Astrocyte of the cerebellum (primary cell): ENCODE data around the gene MAPK10.

Source experiments
- DNase-seq: peaks from one replicate; pipeline ENCODE4 v3.0.0-alpha.2; 2011; ENCODE audit warnings: low read depth
- H3K4me3 ChIP-seq: 2 replicates; pipeline ENCODE4 v1.5.1; 2011; ENCODE audit warnings: mild to moderate bottlenecking, low read depth, low read length, moderate library complexity
- in situ Hi-C: cut with HindIII; loops from 2 replicates; pipeline ENCODE4 v1.10.0; 2017; ENCODE audit warnings: low sequenced_read_pairs
- TF ChIP-seq, protein P1 (sequence below): IDR thresholded peaks from 2 replicates; pipeline ENCODE4 v1.5.1; 2012; ENCODE audit warnings: low read length, low read depth, moderate library complexity, mild to moderate bottlenecking; ENCODE audit errors: missing control alignments

Gene MAPK10

DNA sequence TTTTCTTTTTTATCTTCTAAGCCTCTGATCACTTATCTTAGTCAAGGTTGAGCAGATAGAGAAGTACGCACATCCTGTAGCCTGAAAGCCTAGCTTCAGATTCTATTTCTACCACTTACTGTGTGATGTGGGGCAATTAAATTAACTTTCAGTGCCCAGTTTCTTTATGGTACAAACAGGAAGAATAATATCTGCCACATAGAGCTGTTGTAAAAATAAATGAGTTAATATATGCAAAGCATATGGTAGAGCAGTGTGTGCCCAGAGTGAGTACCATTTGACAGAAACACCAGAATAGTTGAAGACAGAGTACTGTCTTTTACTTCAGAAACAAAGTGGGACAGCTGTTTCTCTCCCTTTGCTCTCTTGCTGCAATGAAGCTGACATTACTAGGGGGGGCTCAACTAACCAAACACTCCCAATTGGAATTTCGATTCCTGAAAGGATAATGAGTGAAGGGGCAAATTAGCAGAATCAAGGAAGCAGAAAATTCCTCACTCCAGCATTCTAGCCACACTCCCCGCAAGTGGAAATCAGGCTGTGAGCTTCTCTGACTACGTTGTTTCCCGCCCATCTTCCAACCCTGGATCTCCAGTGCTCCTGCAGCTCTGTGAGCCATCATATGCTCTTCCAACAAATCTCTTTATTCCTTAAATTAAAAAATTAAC lies 80.4 kb downstream of the MAPK10 start:
- TF ChIP-seq, protein P1, sequence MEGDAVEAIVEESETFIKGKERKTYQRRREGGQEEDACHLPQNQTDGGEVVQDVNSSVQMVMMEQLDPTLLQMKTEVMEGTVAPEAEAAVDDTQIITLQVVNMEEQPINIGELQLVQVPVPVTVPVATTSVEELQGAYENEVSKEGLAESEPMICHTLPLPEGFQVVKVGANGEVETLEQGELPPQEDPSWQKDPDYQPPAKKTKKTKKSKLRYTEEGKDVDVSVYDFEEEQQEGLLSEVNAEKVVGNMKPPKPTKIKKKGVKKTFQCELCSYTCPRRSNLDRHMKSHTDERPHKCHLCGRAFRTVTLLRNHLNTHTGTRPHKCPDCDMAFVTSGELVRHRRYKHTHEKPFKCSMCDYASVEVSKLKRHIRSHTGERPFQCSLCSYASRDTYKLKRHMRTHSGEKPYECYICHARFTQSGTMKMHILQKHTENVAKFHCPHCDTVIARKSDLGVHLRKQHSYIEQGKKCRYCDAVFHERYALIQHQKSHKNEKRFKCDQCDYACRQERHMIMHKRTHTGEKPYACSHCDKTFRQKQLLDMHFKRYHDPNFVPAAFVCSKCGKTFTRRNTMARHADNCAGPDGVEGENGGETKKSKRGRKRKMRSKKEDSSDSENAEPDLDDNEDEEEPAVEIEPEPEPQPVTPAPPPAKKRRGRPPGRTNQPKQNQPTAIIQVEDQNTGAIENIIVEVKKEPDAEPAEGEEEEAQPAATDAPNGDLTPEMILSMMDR = no peak
- in situ Hi-C loops = loop anchor here (5.0 kb wide), 1 partner anchor 33 kb away; no protein-coding TSS in a partner anchor
- no peak for DNase-seq
- H3K4me3 ChIP-seq = no peak overlapping the region

DNA sequence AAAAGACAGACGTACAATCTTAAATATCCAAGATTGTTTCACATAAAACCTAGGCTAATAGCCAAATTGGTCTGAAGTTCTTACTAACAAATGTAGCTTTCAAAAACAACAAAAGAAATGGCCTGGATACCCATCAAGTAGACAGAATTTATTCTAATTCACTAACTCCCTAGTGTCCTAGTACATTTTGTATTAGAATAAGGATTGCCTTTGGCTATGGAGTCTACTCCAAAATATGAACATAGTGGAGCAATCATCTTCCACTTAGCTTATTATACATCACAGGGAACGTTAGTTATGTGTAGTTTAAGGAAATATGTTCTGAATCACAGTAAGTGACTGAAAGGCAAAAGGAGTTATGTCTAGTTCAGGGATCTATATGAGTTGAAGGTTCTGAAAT lies 81.7 kb downstream of the MAPK10 start:
- TF ChIP-seq, protein P1 = no peak
- DNase-seq = no peak
- in situ Hi-C loops = loop anchor here (5.0 kb wide), 1 partner anchor 34 kb away; no protein-coding TSS in a partner anchor
- H3K4me3 ChIP-seq = no peak overlapping the region

DNA sequence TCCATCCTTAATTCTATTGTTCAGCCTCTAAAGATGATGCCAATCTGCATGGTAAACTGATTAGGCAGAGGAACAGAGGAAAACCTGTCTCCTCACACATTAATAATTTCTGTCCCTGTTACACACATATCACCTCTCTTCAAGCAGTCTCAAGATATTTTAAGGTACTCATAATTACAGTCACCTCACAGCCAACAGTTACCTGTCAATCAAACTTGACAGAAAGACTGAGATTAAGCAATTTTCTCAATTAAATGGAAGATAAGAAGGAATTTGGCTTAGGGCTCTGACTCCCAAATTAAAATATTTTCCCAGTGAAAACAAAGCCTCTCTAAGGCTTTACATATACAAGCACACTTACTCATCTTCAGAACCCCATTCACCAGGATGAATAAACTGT lies 85.2 kb downstream of the MAPK10 start:
- TF ChIP-seq, protein P1 = no peak
- in situ Hi-C loops = loop anchor here (5.0 kb wide), 1 partner anchor 38 kb away; no protein-coding TSS in a partner anchor
- no peak overlapping the region for H3K4me3 ChIP-seq
- DNase-seq = no peak

DNA sequence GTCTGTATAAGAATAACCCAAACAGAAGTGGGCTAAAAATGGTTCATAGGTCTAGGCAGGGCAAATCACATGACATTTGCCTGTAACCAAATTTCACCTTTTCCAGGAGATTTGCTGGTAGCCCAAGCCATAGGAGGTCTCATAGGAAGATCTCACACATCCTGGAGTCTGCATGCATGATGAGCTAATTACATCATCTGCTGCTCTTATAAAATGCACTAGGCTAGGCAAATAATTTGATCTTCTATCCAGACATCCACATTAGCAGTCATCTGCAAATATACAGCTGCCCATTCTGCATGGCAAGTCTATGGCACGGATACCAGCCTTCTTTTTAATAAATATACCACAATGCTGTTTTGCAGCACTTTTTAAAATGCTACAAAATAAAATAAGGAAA lies 87.2 kb downstream of the MAPK10 start:
- TF ChIP-seq, protein P1 = no peak
- in situ Hi-C loops = no loop called here
- H3K4me3 ChIP-seq = no peak overlapping the region
- no peak for DNase-seq

DNA sequence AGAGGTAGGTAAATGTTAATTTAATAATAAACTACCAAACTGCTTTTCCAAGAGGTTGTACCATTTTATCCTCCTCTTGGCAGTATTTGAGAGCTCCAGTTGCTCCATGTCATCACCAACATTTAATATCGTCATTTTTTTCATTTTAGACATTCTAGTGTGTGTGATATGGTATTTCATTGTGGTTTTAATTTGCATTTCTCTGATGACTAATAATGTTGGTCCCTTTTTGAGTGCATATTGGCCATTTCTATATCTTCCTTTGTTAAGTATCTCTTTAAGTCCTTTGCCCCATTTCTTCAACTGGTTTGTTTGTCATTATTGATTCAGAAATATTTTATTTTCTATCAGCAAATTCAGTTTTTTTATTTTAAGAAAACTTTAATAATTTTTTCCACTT lies 88.8 kb downstream of the MAPK10 start:
- no peak overlapping the region for H3K4me3 ChIP-seq
- in situ Hi-C loops = no loop called here
- DNase-seq = no peak
- TF ChIP-seq, protein P1 = no peak

DNA sequence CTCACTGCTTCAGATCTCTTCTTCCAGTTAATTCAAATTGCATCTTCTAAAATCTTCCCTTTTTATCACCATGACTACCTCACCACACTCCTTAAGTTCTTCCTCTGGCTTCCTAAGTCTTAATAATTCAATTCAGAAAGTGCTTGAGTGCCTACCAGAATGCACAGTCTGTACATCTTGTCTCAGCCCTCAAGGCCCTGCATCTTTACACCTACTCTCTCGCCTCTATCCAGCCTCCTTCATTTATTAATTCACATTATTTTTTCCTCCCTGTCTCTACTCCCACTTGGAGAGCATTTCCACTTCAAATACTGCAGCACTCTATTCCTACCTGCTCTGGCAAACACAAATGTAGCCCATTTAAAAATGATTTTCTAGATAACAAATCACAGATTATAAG lies 90.5 kb downstream of the MAPK10 start:
- no peak overlapping the region for H3K4me3 ChIP-seq
- DNase-seq = no peak
- TF ChIP-seq, protein P1 = no peak
- in situ Hi-C loops = no loop called here

DNA sequence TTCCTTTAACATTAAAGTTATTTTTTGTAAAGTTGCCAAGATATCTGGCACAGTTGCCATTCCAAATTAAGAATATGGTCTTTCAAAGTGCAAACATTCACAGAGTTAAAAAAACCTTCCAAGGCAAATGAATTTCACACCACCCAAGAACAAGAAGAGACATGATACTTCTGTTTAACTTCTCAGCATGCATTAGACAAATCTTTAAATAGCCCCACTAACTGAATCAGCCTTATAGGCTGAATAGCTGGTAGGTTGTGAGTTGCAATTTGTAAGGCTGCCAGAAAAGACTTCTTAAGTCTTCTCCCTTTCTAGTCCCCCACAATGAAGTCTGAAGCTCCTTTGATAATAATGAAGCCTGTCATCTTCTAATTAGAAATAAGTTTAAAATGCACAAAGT lies 95.6 kb downstream of the MAPK10 start:
- H3K4me3 ChIP-seq = no peak overlapping the region
- in situ Hi-C loops = no loop called here
- DNase-seq = no peak
- TF ChIP-seq, protein P1 = no peak
